Esophagus (tissue), 2 donors: ENCODE results near the gene DAB1. TPM values are rescaled to one million over a fixed set of nuclear protein-coding genes. Genes with fewer than 3 reads are reported as not detected.

ENCODE experiments used
- H3K27ac ChIP-seq, 2 donors: one replicate each; pipeline ENCODE4 v1.5.1; 2013; ENCODE audit warnings: low read depth in 2 of 2, mild to moderate bottlenecking in 2 of 2, inconsistent platforms in 1 of 2, low read length in 1 of 2, moderate library complexity in 1 of 2
- H3K27me3 ChIP-seq, 2 donors: one replicate each; pipeline ENCODE4 v1.6.1; 2013; ENCODE audit warnings: low read length in 2 of 2, control low read depth in 1 of 2, mild to moderate bottlenecking in 1 of 2; ENCODE audit not compliant: insufficient read depth in 2 of 2, control insufficient read depth in 1 of 2
- H3K36me3 ChIP-seq, 2 donors: one replicate each; pipeline ENCODE4 v1.6.1; 2013; ENCODE audit warnings: low read length in 1 of 2; ENCODE audit not compliant: control insufficient read depth in 2 of 2, insufficient read depth in 2 of 2
- H3K4me1 ChIP-seq, 2 donors: one replicate each; pipeline ENCODE4 v1.6.1; 2013; ENCODE audit warnings: low read length in 1 of 2; ENCODE audit not compliant: control insufficient read depth in 2 of 2, insufficient read depth in 2 of 2
- H3K4me3 ChIP-seq, 2 donors: one replicate each; pipeline ENCODE4 v1.5.1; 2013; ENCODE audit warnings: low read length in 2 of 2, mild to moderate bottlenecking in 2 of 2, low read depth in 1 of 2, moderate library complexity in 1 of 2
- H3K9me3 ChIP-seq, 2 donors: one replicate each; pipeline ENCODE4 v1.6.1; 2013; ENCODE audit warnings: mild to moderate bottlenecking in 2 of 2, low read depth in 1 of 2, low read length in 1 of 2, moderate library complexity in 1 of 2; ENCODE audit not compliant: control insufficient read depth in 2 of 2, insufficient read depth in 1 of 2
- WGBS, 2 donors: extraction: QIAGEN DNeasy Blood & Tissue Kit; methylation state at CpG; one replicate each; pipeline ENCODE4 v1.1.7; 2013; 5-methylcytosine and 5-hydroxymethylcytosine counted together
- polyA plus RNA-seq, 2 donors: library from polyadenylated mRNA; stranded (reverse); fragments of 200-250 nt; gene quantifications; one replicate each; pipeline ENCODE4 v1.2.3, GENCODE V29; 2013
- donor health status: healthy with polysubstance abuse.
- donor health status: Bipolar disorder and iron deficiency.

DAB1 gene
- polyA plus RNA-seq, 2 donors = 0.04 TPM; not detected in 1

DNA sequence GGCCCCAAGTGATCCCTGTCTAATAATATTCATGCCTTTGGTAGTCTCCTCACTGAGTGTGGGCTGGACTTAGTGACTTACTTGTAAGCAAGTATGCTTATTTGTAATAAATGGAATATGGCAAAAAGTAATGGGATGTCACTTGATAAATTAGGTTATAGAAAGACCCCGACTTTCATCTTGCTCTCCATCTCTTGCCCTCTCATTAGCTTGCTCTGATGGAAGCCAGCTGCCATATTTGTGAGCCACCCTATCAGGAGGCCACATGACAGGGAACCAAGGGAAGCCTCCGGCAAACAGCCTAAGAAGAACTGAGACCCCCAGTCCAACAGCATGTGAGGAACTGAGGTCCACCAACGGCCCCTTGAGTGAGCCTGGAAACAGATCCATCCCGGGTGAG lies 107.0 kb downstream of the DAB1 start:
- H3K4me3 ChIP-seq = no peak overlapping the region
- no peaks in the 10 kb centered on the region for H3K36me3 ChIP-seq
- WGBS, 2 donors = 83 to 88% methylated on average over 4 of the region's 4 CpGs
- no peak overlapping the region for H3K27ac ChIP-seq
- H3K4me1 ChIP-seq = no peaks in the 10 kb centered on the region
- H3K9me3 ChIP-seq = no peaks in the 10 kb centered on the region
- no peaks in the 10 kb centered on the region for H3K27me3 ChIP-seq

DNA sequence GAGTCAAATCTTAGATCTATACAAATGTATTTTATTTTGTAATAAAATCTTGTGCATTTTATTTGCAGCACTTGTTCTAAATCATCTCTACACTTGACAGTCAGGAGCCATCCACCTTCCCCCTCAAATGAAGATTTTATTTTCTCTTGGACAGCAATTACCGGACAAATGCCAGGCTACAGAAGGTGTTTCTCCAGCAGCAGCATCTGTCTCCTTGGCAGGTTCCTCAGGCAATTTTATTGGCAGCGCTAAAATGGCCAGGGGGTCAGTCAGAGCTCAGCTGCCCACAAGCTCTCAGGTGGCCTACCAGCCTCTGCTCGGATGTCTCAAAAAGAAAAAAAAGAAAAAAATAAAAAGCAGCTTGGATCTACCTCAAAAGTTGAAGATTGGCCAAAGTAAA lies 107.6 kb downstream of the DAB1 start:
- no peaks in the 10 kb centered on the region for H3K27me3 ChIP-seq
- H3K27ac ChIP-seq = no peak overlapping the region
- whole genome bisulfite sequencing, 2 donors = 87 to 96% methylated on average over 3 of the region's 3 CpGs
- no peaks in the 10 kb centered on the region for H3K36me3 ChIP-seq
- H3K4me1 ChIP-seq = no peaks in the 10 kb centered on the region
- H3K9me3 ChIP-seq = no peaks in the 10 kb centered on the region
- H3K4me3 ChIP-seq = no peak overlapping the region

DNA sequence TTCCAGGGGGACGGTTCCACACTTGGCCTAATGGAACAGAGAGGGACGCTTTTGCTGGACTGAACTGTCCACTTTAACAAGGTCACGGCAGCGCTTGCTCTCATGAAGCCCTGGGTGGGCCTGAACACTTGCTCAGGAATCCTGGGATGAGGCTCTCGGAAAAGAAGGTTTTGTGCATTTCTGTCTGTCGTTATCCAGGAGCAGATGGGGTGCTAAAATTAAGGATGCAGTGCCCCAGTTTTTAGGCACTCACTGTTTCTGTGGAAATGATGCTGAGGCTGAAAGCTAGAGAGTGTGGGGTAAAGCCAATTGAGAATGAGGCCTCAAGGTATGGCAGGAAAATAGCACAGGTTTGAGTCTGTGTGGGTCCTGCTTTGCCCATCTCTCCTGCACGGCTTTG lies 111.0 kb downstream of the DAB1 start:
- 85 to 91% methylated on average over 7 of the region's 7 CpGs for WGBS, 2 donors
- H3K9me3 ChIP-seq = no peaks in the 10 kb centered on the region
- H3K4me3 ChIP-seq = no peak overlapping the region
- H3K27me3 ChIP-seq = no peaks in the 10 kb centered on the region
- no peak overlapping the region for H3K27ac ChIP-seq
- H3K36me3 ChIP-seq = no peaks in the 10 kb centered on the region
- no peaks in the 10 kb centered on the region for H3K4me1 ChIP-seq

DNA sequence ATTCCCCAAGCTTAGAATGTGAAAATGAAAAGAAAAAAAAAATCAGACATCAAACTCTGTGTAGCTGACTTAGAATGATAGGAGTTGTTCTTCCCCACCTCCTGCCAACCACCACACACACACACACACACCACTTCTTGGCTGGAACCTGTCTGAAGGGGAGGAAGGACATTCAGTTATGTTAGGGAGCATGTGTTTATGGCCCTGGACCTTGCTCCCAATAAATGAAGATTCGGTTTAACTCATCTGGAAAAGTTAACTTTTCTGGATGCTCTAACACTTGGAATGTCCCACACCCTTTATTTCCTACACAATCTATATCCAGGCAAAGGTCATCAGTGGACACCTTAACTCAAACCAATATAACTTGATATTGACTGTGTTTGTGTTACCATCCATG lies 112.4 kb downstream of the DAB1 start:
- no peak overlapping the region for H3K27ac ChIP-seq

DNA sequence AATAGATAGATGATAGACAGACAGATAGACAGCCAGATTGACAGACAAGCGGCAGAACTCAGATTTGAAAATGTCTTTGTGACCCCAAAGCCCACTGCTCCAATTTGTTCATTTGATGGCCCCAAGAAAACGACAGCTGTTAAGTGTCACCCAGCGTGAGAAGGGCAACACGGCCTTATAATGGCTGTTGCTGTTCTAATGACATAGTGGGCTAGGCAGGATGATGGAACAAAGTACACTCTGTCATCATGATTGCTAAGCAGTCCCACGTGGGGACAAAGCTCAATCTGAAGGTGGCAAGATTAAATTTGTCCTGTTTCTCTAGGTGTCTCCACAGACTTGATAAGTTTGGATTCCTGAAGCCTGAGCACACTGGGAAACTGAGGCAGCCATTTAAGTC lies 112.9 kb downstream of the DAB1 start:
- Histone ChIP-seq H3K4me1 (no peaks in the 10 kb centered on the region), H3K27ac (no peak overlapping the region), H3K9me3 (peaks cover 0 to 4% of the 10 kb centered on the region in 2 donors), H3K36me3 (no peaks in the 10 kb centered on the region), H3K27me3 (no peaks in the 10 kb centered on the region), H3K4me3 (no peak overlapping the region)
- 57 to 59% methylated on average over 5 of the region's 5 CpGs for WGBS, 2 donors

More for the DNA sequence above, 112.4 kb downstream of the DAB1 start:
- 76 to 94% methylated on average over 1 of the region's 1 CpG for WGBS, 2 donors
- Histone ChIP-seq H3K36me3 (no peaks in the 10 kb centered on the region), H3K9me3 (peaks cover 0 to 4% of the 10 kb centered on the region in 2 donors), H3K4me1 (no peaks in the 10 kb centered on the region), H3K4me3 (no peak overlapping the region), H3K27me3 (no peaks in the 10 kb centered on the region)

DNA sequence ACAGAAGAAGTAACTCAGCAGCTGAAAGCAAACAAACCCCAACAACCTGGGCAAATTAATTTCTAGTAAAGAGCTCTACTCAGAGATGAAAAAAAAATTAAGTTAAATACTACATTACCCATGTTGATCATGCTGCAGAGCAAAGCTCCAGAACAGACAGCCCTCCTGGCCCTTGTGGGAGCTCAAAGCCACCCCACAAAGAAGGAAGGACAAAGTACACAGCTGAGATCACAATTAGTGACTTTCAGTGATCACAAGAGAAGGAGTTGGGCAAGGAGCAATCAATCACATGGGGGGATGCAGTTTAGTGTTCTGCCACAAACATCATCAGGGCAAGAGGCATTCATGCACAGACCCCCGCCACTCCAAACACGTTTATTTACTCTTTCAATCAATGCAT lies 114.2 kb downstream of the DAB1 start:
- Histone ChIP-seq H3K27ac (no peak overlapping the region), H3K4me1 (no peaks in the 10 kb centered on the region), H3K4me3 (no peak overlapping the region), H3K36me3 (no peaks in the 10 kb centered on the region), H3K27me3 (no peaks in the 10 kb centered on the region), H3K9me3 (peaks cover 0 to 4% of the 10 kb centered on the region in 2 donors)
- WGBS, 2 donors = 50 to 60% methylated on average over 2 of the region's 2 CpGs

DNA sequence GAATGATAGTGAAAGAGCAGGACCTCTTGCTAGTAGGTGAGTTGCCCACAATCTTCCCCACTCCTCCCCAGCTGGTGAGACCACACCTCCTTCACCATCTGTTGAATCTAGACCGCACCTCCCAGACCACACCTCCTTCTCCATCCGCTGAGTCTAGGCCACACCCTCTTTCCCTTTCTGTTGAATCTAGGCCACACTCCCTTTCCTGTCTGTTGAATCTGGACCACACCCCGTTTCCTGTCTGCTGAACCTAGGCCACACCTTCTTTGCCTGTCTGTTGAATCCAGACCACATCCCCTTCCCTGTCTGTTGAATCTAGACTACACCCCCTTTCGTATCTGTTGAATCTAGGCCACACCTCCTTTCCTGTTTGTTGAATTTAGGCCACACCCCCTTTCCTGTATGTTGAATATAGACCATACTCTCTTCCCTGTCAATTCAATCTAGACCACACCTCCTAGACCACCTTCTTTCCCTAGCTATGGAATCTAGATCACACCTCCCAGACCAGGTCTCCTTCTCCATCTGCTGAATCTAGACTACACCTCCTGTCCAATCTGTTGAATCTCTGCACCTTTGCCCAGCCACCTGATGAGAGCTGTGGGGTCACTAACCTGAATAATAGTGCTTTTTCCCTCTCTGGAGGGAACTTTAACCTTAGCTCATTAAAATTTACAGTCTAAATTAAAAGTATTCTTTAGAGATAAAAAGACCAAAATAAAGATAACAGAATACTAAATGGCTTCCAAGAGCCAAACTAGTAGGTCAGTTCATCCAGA lies 116.3 kb downstream of the DAB1 start:
- no peak overlapping the region for H3K27ac ChIP-seq
- peaks cover 0 to 4% of the 10 kb centered on the region in 2 donors for H3K9me3 ChIP-seq
- H3K4me3 ChIP-seq = no peak overlapping the region
- no peaks in the 10 kb centered on the region for H3K4me1 ChIP-seq
- no peaks in the 10 kb centered on the region for H3K27me3 ChIP-seq
- 74 to 78% methylated on average over 4 of the region's 4 CpGs for WGBS, 2 donors
- no peaks in the 10 kb centered on the region for H3K36me3 ChIP-seq

DNA sequence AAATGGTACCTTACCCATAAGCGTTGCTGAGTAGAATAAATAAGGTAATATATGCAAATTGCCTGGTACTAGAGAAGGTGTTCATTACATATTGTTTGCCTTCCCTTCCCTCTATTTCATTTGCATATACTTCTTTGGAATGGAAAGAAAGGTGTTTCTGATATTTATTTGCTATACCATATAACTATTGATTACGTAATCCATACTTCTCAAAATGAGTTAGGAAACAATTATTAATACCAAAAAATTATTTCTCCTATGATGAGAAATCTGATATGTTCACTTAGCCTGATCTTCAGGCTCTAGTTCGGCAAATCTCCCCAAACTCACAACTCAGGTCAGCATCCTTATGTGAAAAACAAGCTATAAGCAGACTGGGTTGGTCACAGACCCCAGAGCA lies 119.3 kb downstream of the DAB1 start:
- H3K27ac ChIP-seq = no peak overlapping the region
- H3K36me3 ChIP-seq = no peaks in the 10 kb centered on the region
- no peaks in the 10 kb centered on the region for H3K27me3 ChIP-seq
- peaks cover 0 to 4% of the 10 kb centered on the region in 2 donors for H3K9me3 ChIP-seq
- H3K4me3 ChIP-seq = no peak overlapping the region
- H3K4me1 ChIP-seq = no peaks in the 10 kb centered on the region
- 88 to 89% methylated on average over 3 of the region's 3 CpGs for WGBS, 2 donors

DNA sequence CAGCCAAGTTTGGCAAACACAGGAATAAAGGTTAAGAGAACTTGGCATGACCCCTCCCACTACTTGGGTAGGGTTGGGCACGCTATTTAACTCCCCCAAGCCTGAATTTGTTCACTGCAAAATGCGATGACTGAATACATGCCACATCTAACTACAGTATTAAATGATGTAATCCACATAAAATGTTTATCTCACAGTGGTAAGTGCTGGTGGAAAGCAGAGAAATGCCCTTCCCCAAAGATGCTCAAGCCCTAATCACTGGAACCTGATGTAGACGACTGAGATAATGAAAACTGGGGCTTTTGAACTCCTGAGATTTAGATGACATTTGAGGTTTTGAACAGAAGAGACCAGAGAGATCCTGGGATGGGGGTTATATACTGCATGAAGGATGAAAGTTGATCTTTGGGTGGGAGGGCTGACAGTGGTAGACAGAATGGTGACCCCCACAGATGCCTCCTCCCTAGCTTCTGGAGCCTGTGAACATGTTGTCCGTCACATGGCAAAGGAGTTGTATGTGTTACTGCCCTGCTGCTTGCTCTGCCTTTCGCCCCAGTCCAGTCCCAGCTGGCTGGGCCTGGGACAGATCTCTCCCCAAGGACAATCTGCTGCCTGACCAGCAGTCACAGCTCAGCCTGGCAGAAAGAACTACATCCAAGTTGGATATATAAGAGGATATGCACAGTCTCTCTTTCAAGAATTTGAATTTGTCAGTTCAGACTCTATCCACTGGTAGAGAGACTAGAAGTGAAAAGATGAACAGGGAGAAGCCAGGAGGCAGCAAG lies 120.9 kb downstream of the DAB1 start:
- Histone ChIP-seq H3K9me3 (peaks cover 0 to 4% of the 10 kb centered on the region in 2 donors), H3K4me3 (no peak overlapping the region), H3K27ac (no peak overlapping the region), H3K36me3 (no peaks in the 10 kb centered on the region), H3K4me1 (no peaks in the 10 kb centered on the region), H3K27me3 (no peaks in the 10 kb centered on the region)
- WGBS, 2 donors = 83 to 86% methylated on average over 5 of the region's 5 CpGs
